H54 (cell line): Measurements from ENCODE around the gene R3HDM1.
A peak's percentile ranks its signal among the peaks of the same experiment; 100 is the strongest.
"Not testable (repeated sequence)": the region's sequence is repeated elsewhere in the genome, so short reads cannot be mapped to it uniquely, and the experiment has no call there.

Experiments
- DNase-seq: peaks from one replicate; pipeline ENCODE4 v3.0.0; 2011; ENCODE audit warnings: low spot score, mixed read lengths; ENCODE audit not compliant: insufficient read length
- FAIRE-seq: peaks from 3 replicates; lab custom pipeline; 2011; peaks lifted over from hg19 to GRCh38; lab: Jason Lieb, UNC
- POLR2A ChIP-seq: IDR thresholded peaks from 2 replicates; pipeline ENCODE4 v1.6.1; 2011; ENCODE audit warnings: low read depth, mild to moderate bottlenecking, low read length

Gene R3HDM1

GRCh38 chr2:135531231-135532197 is at the start of gene R3HDM1:
R3HDM1 (plus strand) TSS chr2:135531484; CDS start chr2:135604846, 73,362 bp downstream.
- FAIRE-seq (peak; percentile 98), DNase-seq (peak; percentile 74)
- TF ChIP-seq POLR2A, result peak; percentile 67

- no peak for TF ChIP-seq POLR2A
- FAIRE-seq (no peak), DNase-seq (no peak)
Observed at GRCh38 chr2:135485441-135485840, 45.8 kb upstream of the R3HDM1 start.

GRCh38 chr2:135490376-135490775 is 40.9 kb upstream of the R3HDM1 start:
- FAIRE-seq (no peak), DNase-seq (no peak)
- TF ChIP-seq POLR2A, result no peak

- FAIRE-seq (no peak), DNase-seq (no peak)
- no peak for TF ChIP-seq POLR2A
Observed at GRCh38 chr2:135494503-135494902, 36.8 kb upstream of the R3HDM1 start.

- no peak for TF ChIP-seq POLR2A
- DNase-seq (no peak), FAIRE-seq (no peak)
Observed at GRCh38 chr2:135494917-135495316, 36.4 kb upstream of the R3HDM1 start.

- FAIRE-seq, DNase-seq: not testable (repeated sequence)
Observed at GRCh38 chr2:135498588-135498987, 32.7 kb upstream of the R3HDM1 start.

- FAIRE-seq (no peak), DNase-seq (no peak)
- TF ChIP-seq POLR2A, result no peak
Observed at GRCh38 chr2:135504811-135505210, 26.5 kb upstream of the R3HDM1 start.

GRCh38 chr2:135510577-135510976 is 20.7 kb upstream of the R3HDM1 start:
- peak; percentile 38 for FAIRE-seq

GRCh38 chr2:135512099-135512498 is 19.2 kb upstream of the R3HDM1 start:
- no peak for DNase-seq
- FAIRE-seq, result no peak
- no peak for TF ChIP-seq POLR2A

More at GRCh38 chr2:135510577-135510976, 20.7 kb upstream of the R3HDM1 start:
- DNase-seq, result no peak
- no peak for TF ChIP-seq POLR2A

- FAIRE-seq, result no peak
- TF ChIP-seq POLR2A, result no peak
- DNase-seq, result no peak
Observed at GRCh38 chr2:135525786-135526185, 5.5 kb upstream of the R3HDM1 start.

GRCh38 chr2:135528006-135528405 is 3.3 kb upstream of the R3HDM1 start:
- no peak for FAIRE-seq
- DNase-seq, result no peak

GRCh38 chr2:135530313-135531230 is 712 bp upstream of the R3HDM1 start, which contains the start of gene ZRANB3:
ZRANB3 (minus strand) TSS chr2:135531218.
- FAIRE-seq (no peak), DNase-seq (peak; percentile 61)
- TF ChIP-seq POLR2A, result no peak; the same call in 1 of the 2 replicates

More at GRCh38 chr2:135528006-135528405, 3.3 kb upstream of the R3HDM1 start:
- no peak for TF ChIP-seq POLR2A

GRCh38 chr2:135532581-135532980 is 1.3 kb downstream of the R3HDM1 start:
- DNase-seq (no peak), FAIRE-seq (no peak)
- no peak for TF ChIP-seq POLR2A

GRCh38 chr2:135533545-135533944 is 2.3 kb downstream of the R3HDM1 start:
- DNase-seq, FAIRE-seq: not testable (repeated sequence)
